ENCODE results near the gene SP110. TPM values are rescaled to one million over a fixed set of nuclear protein-coding genes. Genes with fewer than 3 reads are reported as not detected.

Gene SP110
- total and polyA plus RNA-seq, 5 donors from 2014 or later: 74.5 to 131 (median 87.9) TPM

GRCh38 chr2:230181195-230181594 lies 38.6 kb downstream of the SP110 start:
- peaks cover 98% of the 10 kb centered on the region for H3K36me3 ChIP-seq (ENCODE audit: control insufficient read depth, insufficient read depth, low read length)
- no peaks in the 10 kb centered on the region for H3K27me3 ChIP-seq (ENCODE audit: control insufficient read depth, insufficient read depth, low read length)
- H3K4me3 ChIP-seq (ENCODE audit: low read depth, low read length): no peak overlapping the region
- H3K4me3 Mint-ChIP-seq: no peak overlapping the region
- no peaks in the 10 kb centered on the region for H3K9me3 ChIP-seq (ENCODE audit: control insufficient read depth in 2 of 2, low read length in 2 of 2)
- no peak overlapping the region for H3K27ac ChIP-seq (ENCODE audit: insufficient read depth, low read length, poor library complexity, severe bottlenecking)
- H3K4me1 Mint-ChIP-seq: peaks cover 0 to 7% (median 5%) of the 10 kb centered on the region in 4 donors
- peak overlapping the region in 1 of 3 donors; percentile 38 for H3K27ac Mint-ChIP-seq
- peaks cover 86% of the 10 kb centered on the region for H3K36me3 Mint-ChIP-seq
- H3K4me1 ChIP-seq (ENCODE audit: control insufficient read depth, insufficient read depth, low read length, poor library complexity, severe bottlenecking): no peaks in the 10 kb centered on the region
- peaks cover 0 to 2% (median 0%) of the 10 kb centered on the region in 7 donors for H3K9me3 Mint-ChIP-seq
- ATAC-seq (ENCODE audit: low read depth in 2 of 2) (no peak), DNase-seq (no peak)
- no peaks in the 10 kb centered on the region for H3K27me3 Mint-ChIP-seq

- ATAC-seq (ENCODE audit: low read depth in 2 of 2): no peak
- H3K27me3 Mint-ChIP-seq: no peaks in the 10 kb centered on the region
Measured at GRCh38 chr2:230179907-230180306, 39.9 kb downstream of the SP110 start.

GRCh38 chr2:230178546-230179485 lies 41.0 kb downstream of the SP110 start:
- no peak for DNase-seq
- H3K4me3 Mint-ChIP-seq: no peak overlapping the region
- H3K4me1 Mint-ChIP-seq: peaks cover 0 to 7% (median 6%) of the 10 kb centered on the region in 4 donors
- no peak for ATAC-seq (ENCODE audit: low read depth in 2 of 2)
- H3K27ac Mint-ChIP-seq: peak overlapping the region in 2 of 3 donors; percentile 26 to 47
- Histone ChIP-seq H3K4me3 (ENCODE audit: low read depth, low read length) (no peak overlapping the region), H3K4me1 (ENCODE audit: control insufficient read depth, insufficient read depth, low read length, poor library complexity, severe bottlenecking) (no peaks in the 10 kb centered on the region), H3K27me3 (ENCODE audit: control insufficient read depth, insufficient read depth, low read length) (no peaks in the 10 kb centered on the region), H3K27ac (ENCODE audit: insufficient read depth, low read length, poor library complexity, severe bottlenecking) (peak overlapping the region; percentile 26), H3K9me3 (ENCODE audit: control insufficient read depth in 2 of 2, low read length in 2 of 2) (no peaks in the 10 kb centered on the region), H3K36me3 (ENCODE audit: control insufficient read depth, insufficient read depth, low read length) (peaks cover 97% of the 10 kb centered on the region)
- peaks cover 0 to 2% (median 0%) of the 10 kb centered on the region in 7 donors for H3K9me3 Mint-ChIP-seq
- no peaks in the 10 kb centered on the region for H3K27me3 Mint-ChIP-seq
- peaks cover 75% of the 10 kb centered on the region for H3K36me3 Mint-ChIP-seq

More at GRCh38 chr2:230179907-230180306, 39.9 kb downstream of the SP110 start:
- Mint-ChIP-seq H3K4me1 (peaks cover 0 to 7% (median 5%) of the 10 kb centered on the region in 4 donors), H3K27ac (no peak overlapping the region), H3K36me3 (peaks cover 80% of the 10 kb centered on the region), H3K9me3 (peaks cover 0 to 2% (median 0%) of the 10 kb centered on the region in 7 donors), H3K4me3 (no peak overlapping the region)
- no peak overlapping the region for H3K4me3 ChIP-seq (ENCODE audit: low read depth, low read length)
- peaks cover 97% of the 10 kb centered on the region for H3K36me3 ChIP-seq (ENCODE audit: control insufficient read depth, insufficient read depth, low read length)
- no peak overlapping the region for H3K27ac ChIP-seq (ENCODE audit: insufficient read depth, low read length, poor library complexity, severe bottlenecking)
- H3K4me1 ChIP-seq (ENCODE audit: control insufficient read depth, insufficient read depth, low read length, poor library complexity, severe bottlenecking): no peaks in the 10 kb centered on the region
- DNase-seq: no peak
- H3K27me3 ChIP-seq (ENCODE audit: control insufficient read depth, insufficient read depth, low read length): no peaks in the 10 kb centered on the region
- no peaks in the 10 kb centered on the region for H3K9me3 ChIP-seq (ENCODE audit: control insufficient read depth in 2 of 2, low read length in 2 of 2)

- peaks cover 0 to under 1% (median 0%) of the 10 kb centered on the region in 7 donors for H3K9me3 Mint-ChIP-seq
- H3K27ac ChIP-seq (ENCODE audit: insufficient read depth, low read length, poor library complexity, severe bottlenecking): no peak overlapping the region
- H3K27me3 ChIP-seq (ENCODE audit: control insufficient read depth, insufficient read depth, low read length): no peaks in the 10 kb centered on the region
- peak overlapping the region in 1 of 3 donors; percentile 63 for H3K27ac Mint-ChIP-seq
- no peaks in the 10 kb centered on the region for H3K27me3 Mint-ChIP-seq
- peaks cover 97% of the 10 kb centered on the region for H3K36me3 ChIP-seq (ENCODE audit: control insufficient read depth, insufficient read depth, low read length)
- DNase-seq (no peak), ATAC-seq (ENCODE audit: low read depth in 2 of 2) (no peak)
- no peaks in the 10 kb centered on the region for H3K9me3 ChIP-seq (ENCODE audit: control insufficient read depth in 2 of 2, low read length in 2 of 2)
- H3K4me1 ChIP-seq (ENCODE audit: control insufficient read depth, insufficient read depth, low read length, poor library complexity, severe bottlenecking): no peaks in the 10 kb centered on the region
- H3K4me3 ChIP-seq (ENCODE audit: low read depth, low read length): no peak overlapping the region
- peaks cover 0 to 7% (median 5%) of the 10 kb centered on the region in 4 donors for H3K4me1 Mint-ChIP-seq
- no peak overlapping the region for H3K4me3 Mint-ChIP-seq
- H3K36me3 Mint-ChIP-seq: peaks cover 73% of the 10 kb centered on the region
Measured at GRCh38 chr2:230176996-230177395, 42.8 kb downstream of the SP110 start.

GRCh38 chr2:230174466-230174865 lies 45.3 kb downstream of the SP110 start:
- Mint-ChIP-seq H3K27ac (peak overlapping the region in 1 of 3 donors; percentile 60), H3K9me3 (no peaks in the 10 kb centered on the region), H3K4me1 (peaks cover 0 to 9% (median 5%) of the 10 kb centered on the region in 4 donors), H3K36me3 (peaks cover 67% of the 10 kb centered on the region), H3K27me3 (no peaks in the 10 kb centered on the region), H3K4me3 (no peak overlapping the region)
- Histone ChIP-seq H3K27ac (ENCODE audit: insufficient read depth, low read length, poor library complexity, severe bottlenecking) (no peak overlapping the region), H3K36me3 (ENCODE audit: control insufficient read depth, insufficient read depth, low read length) (peaks cover 96% of the 10 kb centered on the region), H3K4me1 (ENCODE audit: control insufficient read depth, insufficient read depth, low read length, poor library complexity, severe bottlenecking) (no peaks in the 10 kb centered on the region), H3K4me3 (ENCODE audit: low read depth, low read length) (no peak overlapping the region), H3K9me3 (ENCODE audit: control insufficient read depth in 2 of 2, low read length in 2 of 2) (no peaks in the 10 kb centered on the region), H3K27me3 (ENCODE audit: control insufficient read depth, insufficient read depth, low read length) (no peaks in the 10 kb centered on the region)
- DNase-seq: no peak
- no peak for ATAC-seq (ENCODE audit: low read depth in 2 of 2)

- Mint-ChIP-seq H3K27ac (no peak overlapping the region), H3K4me1 (peaks cover 0 to 15% (median 6%) of the 10 kb centered on the region in 4 donors), H3K36me3 (peaks cover 65% of the 10 kb centered on the region), H3K4me3 (no peak overlapping the region), H3K9me3 (no peaks in the 10 kb centered on the region), H3K27me3 (no peaks in the 10 kb centered on the region)
- no peaks in the 10 kb centered on the region for H3K9me3 ChIP-seq (ENCODE audit: control insufficient read depth in 2 of 2, low read length in 2 of 2)
- ATAC-seq (ENCODE audit: low read depth in 2 of 2): no peak
- H3K4me3 ChIP-seq (ENCODE audit: low read depth, low read length): no peak overlapping the region
- H3K4me1 ChIP-seq (ENCODE audit: control insufficient read depth, insufficient read depth, low read length, poor library complexity, severe bottlenecking): no peaks in the 10 kb centered on the region
- H3K27me3 ChIP-seq (ENCODE audit: control insufficient read depth, insufficient read depth, low read length): no peaks in the 10 kb centered on the region
- H3K36me3 ChIP-seq (ENCODE audit: control insufficient read depth, insufficient read depth, low read length): peaks cover 95% of the 10 kb centered on the region
- no peak for DNase-seq
- no peak overlapping the region for H3K27ac ChIP-seq (ENCODE audit: insufficient read depth, low read length, poor library complexity, severe bottlenecking)
Measured at GRCh38 chr2:230172852-230173251, 46.9 kb downstream of the SP110 start.

- Histone ChIP-seq H3K36me3 (ENCODE audit: control insufficient read depth, insufficient read depth, low read length) (peaks cover 95% of the 10 kb centered on the region), H3K27ac (ENCODE audit: insufficient read depth, low read length, poor library complexity, severe bottlenecking) (no peak overlapping the region), H3K4me1 (ENCODE audit: control insufficient read depth, insufficient read depth, low read length, poor library complexity, severe bottlenecking) (no peaks in the 10 kb centered on the region), H3K27me3 (ENCODE audit: control insufficient read depth, insufficient read depth, low read length) (no peaks in the 10 kb centered on the region), H3K9me3 (ENCODE audit: control insufficient read depth in 2 of 2, low read length in 2 of 2) (no peaks in the 10 kb centered on the region), H3K4me3 (ENCODE audit: low read depth, low read length) (no peak overlapping the region)
- ATAC-seq (ENCODE audit: low read depth in 2 of 2) (no peak), DNase-seq (no peak)
- Mint-ChIP-seq H3K9me3 (no peaks in the 10 kb centered on the region), H3K4me3 (no peak overlapping the region), H3K4me1 (peaks cover 0 to 15% (median 5%) of the 10 kb centered on the region in 4 donors), H3K27ac (no peak overlapping the region), H3K27me3 (no peaks in the 10 kb centered on the region), H3K36me3 (peaks cover 65% of the 10 kb centered on the region)
Measured at GRCh38 chr2:230172156-230172555, 47.6 kb downstream of the SP110 start.

Measured in CD4-positive, CD25-positive, alpha-beta regulatory T cell (primary cell).